ENCODE results near the gene FOCAD. TPM values are rescaled to one million over a fixed set of nuclear protein-coding genes. Genes with fewer than 3 reads are reported as not detected.
"Not testable (repeated sequence)": the region's sequence is repeated elsewhere in the genome, so short reads cannot be mapped to it uniquely, and the experiment has no call there.

FOCAD gene
- total RNA-seq, 1 experiment from 2014 or later, result 35.1 TPM

- Histone ChIP-seq H3K4me1 (ENCODE audit: insufficient read depth, low read length) (no peaks in the 10 kb centered on the region), H3K79me2 (ENCODE audit: low read length) (no peaks in the 10 kb centered on the region), H3F3A (ENCODE audit: low read length, unreplicated experiment) (no peaks in the 10 kb centered on the region), H2AFZ (ENCODE audit: low read length) (no peak overlapping the region), H3K9me3 (ENCODE audit: low read length) (no peaks in the 10 kb centered on the region), H3K4me2 (ENCODE audit: low read length) (no peak overlapping the region), H3K9ac (ENCODE audit: low read length) (no peak overlapping the region), H3K4me3 (ENCODE audit: low read length) (no peak overlapping the region), H4K20me1 (ENCODE audit: low read length) (no peaks in the 10 kb centered on the region), H3K9me2 (replicated peaks; ENCODE audit: low read length) (no peaks in the 10 kb centered on the region), H3K27ac (ENCODE audit: low read length) (no peak overlapping the region), H3K36me3 (ENCODE audit: low read depth, low read length) (no peaks in the 10 kb centered on the region), H3K27me3 (ENCODE audit: low read length) (no peaks in the 10 kb centered on the region)
- ChIA-PET POLR2A (ENCODE audit: unreplicated experiment) (no interaction called here), CTCF (no interaction called here)
- TF ChIP-seq CTCF (conservative IDR thresholded peaks at IDR 0.05; ENCODE audit: low read depth, low read length) (no peak), EZH2 (IDR thresholded peaks at IDR 0.05; ENCODE audit: low read length, unreplicated experiment) (no peak), EZH2phosphoT487 (IDR thresholded peaks at IDR 0.05; ENCODE audit: borderline replicate concordance, low read length) (no peak)
- BruUV-seq (replicated peaks), result no TSS peak
- ATAC-seq, result no peak
- intact Hi-C loops (cut with micrococcal nuclease), result no loop called here
- no peak for DNase-seq
Observed at GRCh38 chr9:20972684-20973083, 288.6 kb downstream of the FOCAD start.

- H3K9me3 ChIP-seq (ENCODE audit: low read length); H3K36me3 ChIP-seq (ENCODE audit: low read depth, low read length); H3K27me3 ChIP-seq (ENCODE audit: low read length); H3F3A ChIP-seq (ENCODE audit: low read length, unreplicated experiment); BruUV-seq (replicated peaks); POLR2A ChIA-PET (ENCODE audit: unreplicated experiment); H3K4me2 ChIP-seq (ENCODE audit: low read length); H3K27ac ChIP-seq (ENCODE audit: low read length); H3K4me1 ChIP-seq (ENCODE audit: insufficient read depth, low read length); H2AFZ ChIP-seq (ENCODE audit: low read length); DNase-seq; H3K4me3 ChIP-seq (ENCODE audit: low read length); H3K9me2 ChIP-seq (replicated peaks; ENCODE audit: low read length); H3K79me2 ChIP-seq (ENCODE audit: low read length); ATAC-seq; H4K20me1 ChIP-seq (ENCODE audit: low read length); H3K9ac ChIP-seq (ENCODE audit: low read length); intact Hi-C loops (cut with micrococcal nuclease); CTCF ChIA-PET: not testable (repeated sequence)
Observed at GRCh38 chr9:20973246-20973947, 289.3 kb downstream of the FOCAD start.

- H3K4me1 ChIP-seq (ENCODE audit: insufficient read depth, low read length); H3F3A ChIP-seq (ENCODE audit: low read length, unreplicated experiment); DNase-seq; H2AFZ ChIP-seq (ENCODE audit: low read length); intact Hi-C loops (cut with micrococcal nuclease); H3K27ac ChIP-seq (ENCODE audit: low read length); H3K4me3 ChIP-seq (ENCODE audit: low read length); H4K20me1 ChIP-seq (ENCODE audit: low read length); ATAC-seq; H3K4me2 ChIP-seq (ENCODE audit: low read length); H3K36me3 ChIP-seq (ENCODE audit: low read depth, low read length); CTCF ChIA-PET; H3K9ac ChIP-seq (ENCODE audit: low read length); H3K9me3 ChIP-seq (ENCODE audit: low read length); BruUV-seq (replicated peaks); H3K79me2 ChIP-seq (ENCODE audit: low read length); H3K27me3 ChIP-seq (ENCODE audit: low read length); H3K9me2 ChIP-seq (replicated peaks; ENCODE audit: low read length); POLR2A ChIA-PET (ENCODE audit: unreplicated experiment): not testable (repeated sequence)
Observed at GRCh38 chr9:20974191-20974938, 290.3 kb downstream of the FOCAD start.

Data from PC-3 (cell line).